Smooth muscle cell of trachea (primary cell): ENCODE data around the gene SMCHD1. TPM values are rescaled to one million over a fixed set of nuclear protein-coding genes. Genes with fewer than 3 reads are reported as not detected.

Experiments
- total RNA-seq: library from RNA; depleted of rRNA; stranded (reverse); fragments of >200 nt; gene quantifications from 2 replicates; pipeline ENCODE4 v1.2.1, GENCODE V29; 2014

Gene SMCHD1
- 63.2 and 80.4 TPM in 2 replicates for total RNA-seq

GRCh38 chr18:2655178-2655953 lies at the start of gene SMCHD1:
Gene SMCHD1, plus strand, starts transcription at chr18:2655726. Its CDS starts 350 bp downstream, at chr18:2656076.

GRCh38 chr18:2846636-2847316 lies 191.2 kb downstream of the SMCHD1 start, which contains the start of gene EMILIN2:
Gene EMILIN2, plus strand, starts transcription at chr18:2847006. Its CDS starts 183 bp downstream, at chr18:2847189.

Other genes with a start within 250 kb of the SMCHD1 start
- 5.8 and 11.1 TPM in 2 replicates for gene METTL4, start 84.2 kb upstream of the SMCHD1 start, total RNA-seq
- 1.7 and 41.5 TPM in 2 replicates for gene NDC80, start 84.2 kb upstream of the SMCHD1 start, total RNA-seq
- gene EMILIN2, start 191.3 kb downstream of the SMCHD1 start, total RNA-seq: 16.3 and 33.1 TPM in 2 replicates